ENCODE data around the gene SRXN1. TPM values are rescaled to one million over a fixed set of nuclear protein-coding genes. Genes with fewer than 3 reads are reported as not detected.
A peak's percentile ranks its signal among the peaks of the same experiment; 100 is the strongest.

The SRXN1 gene
- total RNA-seq, 2 experiments from 2014 or later, result 13.3 to 14.1 TPM

- ChIA-PET POLR2A (no interaction called here), CTCF (interaction anchor here (1.7 kb wide), 1 partner anchor 17 kb away, joined by 7 read pairs; no protein-coding TSS in a partner anchor)
- Mint-ChIP-seq H3K27ac (no peak overlapping the region), H3K4me1 (ENCODE audit: low read depth) (peaks cover 5% of the 10 kb centered on the region), H3K27me3 (peaks cover 57% of the 10 kb centered on the region), H3K4me3 (no peak overlapping the region), H3K36me3 (no peaks in the 10 kb centered on the region), H3K9me3 (no peaks in the 10 kb centered on the region)
- intact Hi-C loops (cut with micrococcal nuclease), result no loop called here
- DNase-seq, result no peak
Observed at GRCh38 chr20:662277-663192, 9.5 kb upstream of the SRXN1 start.

DNA sequence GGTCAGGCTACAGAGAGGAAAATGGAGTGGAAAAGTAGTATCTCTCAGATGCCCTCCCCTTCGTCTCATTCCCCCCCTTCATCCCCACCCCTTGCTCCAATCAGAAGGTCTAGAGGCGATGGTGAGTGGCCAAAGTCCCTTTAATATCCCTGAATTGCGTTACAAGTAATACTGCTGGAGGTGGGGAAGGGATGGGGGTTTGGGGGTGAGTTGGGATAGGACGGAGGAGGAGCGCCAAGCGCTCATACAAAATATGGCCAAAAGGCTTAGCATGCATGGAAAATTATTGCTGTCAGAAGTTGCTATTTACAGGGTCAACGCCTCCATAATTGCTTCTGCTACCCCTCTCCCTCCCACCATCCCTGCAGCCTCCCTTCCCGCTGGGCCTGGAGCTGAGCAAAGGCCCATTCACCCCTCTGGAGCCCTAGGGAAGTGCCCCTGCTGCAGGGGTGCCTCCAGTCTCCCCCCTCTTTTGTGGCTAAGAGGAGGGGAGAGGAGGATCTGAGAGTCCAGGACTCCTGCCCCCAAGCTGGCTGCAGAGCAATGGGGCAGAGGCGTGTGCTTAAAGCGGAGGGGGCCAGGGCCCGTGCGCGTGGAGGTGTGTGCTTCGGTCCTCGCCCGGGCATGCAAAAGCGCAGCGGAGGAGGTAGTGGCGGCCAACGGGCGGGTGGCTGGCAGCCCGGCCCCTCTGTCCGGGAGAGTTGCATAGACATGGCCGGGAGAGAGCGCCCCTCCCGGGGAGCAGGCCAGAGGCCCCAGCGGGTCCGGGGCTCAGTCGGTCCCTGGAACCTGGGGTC is 8.7 kb upstream of the SRXN1 start:
- no peak for DNase-seq
- Mint-ChIP-seq H3K9me3 (no peaks in the 10 kb centered on the region), H3K27ac (no peak overlapping the region), H3K4me1 (ENCODE audit: low read depth) (peaks cover 5% of the 10 kb centered on the region), H3K27me3 (peaks cover 50% of the 10 kb centered on the region), H3K4me3 (no peak overlapping the region), H3K36me3 (no peaks in the 10 kb centered on the region)
- CTCF ChIA-PET, result interaction anchor here (1.7 kb wide), 1 partner anchor 16 kb away, joined by 7 read pairs; no protein-coding TSS in a partner anchor
- POLR2A ChIA-PET, result no interaction called here
- intact Hi-C loops (cut with micrococcal nuclease), result no loop called here

DNA sequence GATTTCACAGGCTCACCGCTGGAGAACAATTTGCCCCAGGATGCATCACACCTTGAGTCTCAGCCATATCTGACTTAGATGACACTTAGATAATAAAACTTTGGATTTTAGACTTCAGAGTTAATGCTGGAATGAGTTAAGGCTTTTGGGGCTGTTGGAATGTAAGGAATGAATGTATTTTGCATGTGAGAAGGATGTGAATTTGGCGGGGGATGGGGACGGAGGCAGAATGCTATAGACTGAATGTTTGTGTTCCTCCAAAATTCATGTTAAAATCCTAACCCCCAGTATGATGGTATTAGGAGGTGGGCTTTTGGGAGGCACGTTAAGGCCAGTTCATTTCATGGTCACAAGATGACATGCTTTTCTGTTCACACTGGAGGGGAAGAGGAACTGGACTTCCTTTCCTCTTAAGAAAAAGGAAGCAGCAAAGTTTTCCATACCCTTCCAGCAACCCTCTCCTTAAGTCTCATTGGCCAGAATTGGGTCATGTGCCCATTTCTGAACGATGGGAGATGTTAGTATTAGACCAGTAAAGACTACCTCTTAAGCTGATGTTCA is 5.8 kb upstream of the SRXN1 start:
- H3K4me1 Mint-ChIP-seq (ENCODE audit: low read depth), result peaks cover 9% of the 10 kb centered on the region
- POLR2A ChIA-PET, result no interaction called here
- intact Hi-C loops (cut with micrococcal nuclease), result no loop called here
- no peaks in the 10 kb centered on the region for H3K9me3 Mint-ChIP-seq
- CTCF ChIA-PET, result interaction anchor here (1.5 to 3.1 kb wide), 2 partner anchors 9 to 13 kb away, joined by 7 to 10 read pairs; no protein-coding TSS in a partner anchor
- H3K4me3 Mint-ChIP-seq, result no peak overlapping the region
- no peak for DNase-seq
- H3K27ac Mint-ChIP-seq, result no peak overlapping the region
- peaks cover 32% of the 10 kb centered on the region for H3K27me3 Mint-ChIP-seq
- no peaks in the 10 kb centered on the region for H3K36me3 Mint-ChIP-seq

DNA sequence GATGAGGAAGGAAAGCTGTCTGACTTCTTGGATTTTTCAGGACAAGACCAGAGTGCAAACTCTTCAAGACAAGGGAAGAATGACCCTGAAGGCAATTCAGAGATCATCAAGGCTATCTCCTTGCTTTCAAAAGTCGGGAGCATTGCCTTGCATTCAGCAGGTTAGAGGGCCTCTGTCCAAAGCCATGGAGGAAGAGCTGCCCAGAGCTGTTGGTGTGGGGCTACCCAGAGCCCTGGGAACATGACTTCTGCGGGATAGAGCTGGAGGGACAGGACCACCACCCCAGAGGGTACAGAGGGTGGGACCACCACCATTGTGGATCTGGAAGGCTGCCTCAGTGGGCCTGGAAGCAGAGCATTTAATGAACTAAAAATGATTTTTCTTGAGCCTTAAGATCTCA is 5.2 kb upstream of the SRXN1 start:
- intact Hi-C loops (cut with micrococcal nuclease), result no loop called here
- H3K9me3 Mint-ChIP-seq, result no peaks in the 10 kb centered on the region
- CTCF ChIA-PET, result interaction anchor here (1.5 to 3.1 kb wide), 2 partner anchors 10 to 13 kb away, joined by 7 to 10 read pairs; no protein-coding TSS in a partner anchor

DNA sequence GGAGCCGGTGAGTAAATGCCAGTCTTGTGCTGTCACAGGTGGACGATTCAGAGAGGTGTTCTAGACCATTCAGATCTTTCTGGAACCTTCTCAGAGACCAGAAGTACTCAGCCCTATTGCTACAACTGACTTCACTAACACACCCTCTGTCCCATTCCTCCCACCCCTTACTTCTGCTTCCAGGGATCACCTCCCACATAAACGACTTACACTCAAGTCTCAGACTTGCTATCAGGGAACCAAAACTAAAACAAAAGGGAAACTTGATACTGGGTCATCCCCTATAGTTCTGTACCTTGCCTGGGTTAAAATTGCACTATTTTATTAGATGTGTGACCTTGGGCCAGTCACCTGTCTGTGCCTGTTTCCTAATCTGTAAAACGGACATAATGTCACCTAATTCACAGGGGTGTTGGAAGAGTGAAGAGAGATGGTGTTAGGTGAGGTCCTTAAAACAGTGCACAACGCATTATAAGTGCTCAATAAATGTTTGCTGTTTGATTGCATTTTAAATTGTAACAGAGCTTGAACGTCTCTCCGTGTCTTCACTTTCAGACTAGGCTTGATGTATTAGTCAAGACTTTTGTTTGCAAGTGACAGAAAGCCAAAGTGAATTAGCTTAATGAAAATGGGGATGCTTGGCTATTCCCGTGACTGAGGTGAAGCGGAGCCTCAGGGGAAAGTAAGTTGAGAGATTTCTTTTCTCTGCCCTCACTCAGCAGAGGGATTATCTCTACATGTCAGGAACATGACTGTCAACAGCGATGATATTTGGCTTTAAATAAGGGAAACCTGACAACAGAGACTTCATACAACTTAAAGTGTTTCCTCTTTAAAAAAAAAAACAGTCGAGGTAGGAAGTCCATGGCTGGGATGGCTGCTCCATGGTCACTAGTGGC is 3.0 kb upstream of the SRXN1 start:
- H3K36me3 Mint-ChIP-seq, result no peaks in the 10 kb centered on the region
- no peak for DNase-seq
- peaks cover 17% of the 10 kb centered on the region for H3K27me3 Mint-ChIP-seq
- no peak overlapping the region for H3K4me3 Mint-ChIP-seq
- ChIA-PET CTCF (interaction anchor here (2.0 to 3.4 kb wide), 3 partner anchors 10 to 83 kb away, joined by 4 to 10 read pairs (median 10); no protein-coding TSS in a partner anchor), POLR2A (no interaction called here)
- H3K4me1 Mint-ChIP-seq (ENCODE audit: low read depth), result peaks cover 19% of the 10 kb centered on the region
- H3K27ac Mint-ChIP-seq, result no peak overlapping the region
- intact Hi-C loops (cut with micrococcal nuclease), result no loop called here
- no peaks in the 10 kb centered on the region for H3K9me3 Mint-ChIP-seq

More for the DNA sequence above, 5.2 kb upstream of the SRXN1 start:
- no peak for DNase-seq
- POLR2A ChIA-PET, result no interaction called here
- no peak overlapping the region for H3K27ac Mint-ChIP-seq
- H3K36me3 Mint-ChIP-seq, result no peaks in the 10 kb centered on the region
- H3K4me3 Mint-ChIP-seq, result no peak overlapping the region
- H3K27me3 Mint-ChIP-seq, result peaks cover 31% of the 10 kb centered on the region
- H3K4me1 Mint-ChIP-seq (ENCODE audit: low read depth), result peaks cover 12% of the 10 kb centered on the region

DNA sequence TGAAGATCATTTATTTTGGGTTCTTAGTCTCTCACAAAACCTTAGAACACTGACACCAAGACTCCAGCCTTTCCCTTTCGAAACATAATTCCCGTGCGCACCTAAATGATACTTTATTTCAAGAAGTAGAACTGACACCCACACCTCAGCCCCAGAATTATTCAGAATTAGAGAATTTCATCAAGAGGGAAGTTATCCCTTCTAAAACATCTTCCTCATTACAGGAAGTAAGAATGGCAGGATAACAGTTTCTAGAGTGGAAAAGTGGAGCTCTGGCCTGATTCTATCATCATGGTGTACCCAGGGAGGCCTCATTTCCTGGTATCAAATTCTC is 1.4 kb upstream of the SRXN1 start:
- intact Hi-C loops (cut with micrococcal nuclease), result loop anchor here (5.0 kb wide), 1 partner anchor 112 kb away; the partner anchor contains the start of gene CSNK2A1
- Mint-ChIP-seq H3K4me3 (no peak overlapping the region), H3K4me1 (ENCODE audit: low read depth) (peaks cover 26% of the 10 kb centered on the region), H3K27me3 (peaks cover 7% of the 10 kb centered on the region), H3K36me3 (peaks cover 7% of the 10 kb centered on the region), H3K27ac (no peak overlapping the region), H3K9me3 (no peaks in the 10 kb centered on the region)
- DNase-seq, result no peak
- POLR2A ChIA-PET, result interaction anchor here (0.8 kb wide), 1 partner anchor 12 kb away, joined by 3 read pairs; no protein-coding TSS in a partner anchor
- CTCF ChIA-PET, result interaction anchor here (1.0 to 3.4 kb wide), 4 partner anchors 9 to 85 kb away, joined by 4 to 10 read pairs (median 5); no protein-coding TSS in a partner anchor

DNA sequence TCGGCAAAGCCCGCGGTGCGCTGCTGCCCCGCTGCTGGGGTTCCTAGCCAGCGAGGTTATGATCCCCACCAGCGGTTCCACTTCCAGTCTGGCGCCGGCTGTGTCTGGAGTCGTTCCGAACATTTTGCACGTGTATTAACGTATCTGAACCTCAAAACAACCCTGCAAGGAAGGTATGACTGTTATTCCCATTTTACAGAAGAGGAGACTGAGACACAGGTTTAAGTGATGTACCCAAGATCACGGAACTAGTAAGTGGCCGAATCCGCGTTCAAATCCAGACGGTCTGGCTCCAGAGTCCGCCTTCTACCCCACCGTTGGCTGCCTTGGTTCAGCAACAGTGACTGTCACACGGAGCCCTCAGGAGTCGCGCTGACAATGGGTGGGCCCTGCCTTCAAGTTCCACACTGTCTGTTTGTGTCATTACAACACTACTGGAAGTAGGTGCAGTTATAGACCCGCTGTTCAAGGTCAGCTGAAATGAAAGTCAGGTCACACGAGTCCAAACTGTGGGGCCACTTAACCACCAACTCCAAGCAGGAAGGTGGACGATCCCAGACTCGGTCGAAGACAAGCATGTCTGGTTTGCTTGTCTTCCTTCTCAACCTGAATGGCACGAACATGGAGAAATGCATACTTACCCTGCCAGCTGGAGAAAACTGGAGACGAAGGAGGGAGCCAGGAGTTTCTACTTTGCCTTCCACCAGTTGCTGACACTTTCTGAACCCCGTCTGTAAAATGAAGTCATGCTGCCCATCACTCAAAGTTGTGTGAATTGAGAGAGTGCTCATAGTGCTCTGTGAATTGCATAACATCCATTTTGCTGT is 803 bp upstream of the SRXN1 start:
- intact Hi-C loops (cut with micrococcal nuclease), result loop anchor here (2.0 to 5.0 kb wide), 2 partner anchors 13 to 112 kb away; partner anchors contain the start of gene CSNK2A1
- CTCF ChIA-PET, result interaction anchor here (1.9 to 3.4 kb wide), 3 partner anchors 8 to 85 kb away, joined by 4 to 10 read pairs (median 6); no protein-coding TSS in a partner anchor
- H3K27ac Mint-ChIP-seq, result peak overlapping the region; percentile 39
- H3K36me3 Mint-ChIP-seq, result peaks cover 8% of the 10 kb centered on the region
- H3K9me3 Mint-ChIP-seq, result no peaks in the 10 kb centered on the region
- DNase-seq, result no peak
- peaks cover 3% of the 10 kb centered on the region for H3K27me3 Mint-ChIP-seq
- H3K4me3 Mint-ChIP-seq, result peak overlapping the region; percentile 69
- POLR2A ChIA-PET, result interaction anchor here (0.8 kb wide), 1 partner anchor 13 kb away, joined by 3 read pairs; no protein-coding TSS in a partner anchor
- peaks cover 26% of the 10 kb centered on the region for H3K4me1 Mint-ChIP-seq (ENCODE audit: low read depth)

GRCh38 chr20:652615-653109 is 338 bp downstream of the SRXN1 start:
- POLR2A ChIA-PET, result interaction anchor here (0.8 kb wide), 1 partner anchor 109 kb away, joined by 5 read pairs; the partner anchor contains the start of gene CSNK2A1
- H3K4me1 Mint-ChIP-seq (ENCODE audit: low read depth), result peaks cover 26% of the 10 kb centered on the region
- intact Hi-C loops (cut with micrococcal nuclease), result loop anchor here (2.0 to 5.0 kb wide), 2 partner anchors 14 to 110 kb away; partner anchors contain the start of gene CSNK2A1
- CTCF ChIA-PET, result interaction anchor here (1.0 to 1.9 kb wide), 4 partner anchors 10 to 111 kb away, joined by 3 to 11 read pairs (median 7); no protein-coding TSS in a partner anchor
- H3K27ac Mint-ChIP-seq, result peak overlapping the region; percentile 70
- H3K9me3 Mint-ChIP-seq, result peaks cover 2% of the 10 kb centered on the region
- DNase-seq, result peak; percentile 35
- no peaks in the 10 kb centered on the region for H3K27me3 Mint-ChIP-seq
- H3K4me3 Mint-ChIP-seq, result peak overlapping the region; percentile 81
- H3K36me3 Mint-ChIP-seq, result peaks cover 18% of the 10 kb centered on the region

DNA sequence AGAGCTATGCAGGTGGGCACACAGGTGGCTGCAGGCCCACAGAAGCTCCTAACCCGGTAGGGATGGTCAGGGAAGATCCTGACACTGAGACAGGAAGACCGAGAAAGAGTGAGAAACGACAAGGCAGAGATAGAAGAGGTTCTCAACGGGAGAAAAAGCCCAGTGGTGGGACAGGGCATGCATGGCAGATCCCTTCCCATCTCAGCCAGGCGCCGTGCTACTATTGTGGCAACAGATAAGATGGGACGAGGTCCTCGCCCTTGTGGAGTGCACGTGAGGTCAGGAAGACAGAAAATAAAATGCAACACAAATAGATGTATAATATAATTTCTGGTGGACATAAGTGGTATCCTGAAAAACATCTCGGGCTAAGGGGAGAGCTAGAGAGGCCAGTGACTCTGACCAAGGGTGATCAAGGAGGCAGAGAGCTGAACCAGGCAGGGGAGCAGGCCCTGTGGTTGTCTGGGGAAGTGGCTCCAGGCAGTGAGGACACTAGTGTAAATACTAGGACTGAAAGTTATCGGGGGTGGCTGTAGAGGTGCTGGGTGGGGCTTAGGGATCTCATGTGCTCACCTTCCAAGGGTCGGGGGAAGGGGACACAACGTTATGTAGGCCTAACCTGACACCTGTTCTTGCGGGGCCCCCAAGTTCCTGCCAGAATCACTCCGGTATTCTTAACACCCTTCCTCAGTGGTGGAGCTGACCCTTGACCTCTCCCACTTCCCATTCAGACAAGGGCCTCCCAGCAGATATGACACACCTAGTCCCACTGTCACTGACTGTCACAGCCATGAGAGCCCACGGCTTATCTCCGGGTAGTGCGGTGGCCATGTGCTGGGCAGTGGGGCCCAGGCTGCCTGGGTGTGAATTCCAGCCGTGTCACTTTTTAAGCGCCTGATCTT is 1.0 kb downstream of the SRXN1 start:
- no peaks in the 10 kb centered on the region for H3K27me3 Mint-ChIP-seq
- peak overlapping the region; percentile 70 for H3K27ac Mint-ChIP-seq
- DNase-seq, result peak; percentile 23
- CTCF ChIA-PET, result interaction anchor here (0.6 to 1.9 kb wide), 5 partner anchors 9 to 110 kb away, joined by 3 to 11 read pairs (median 4); no protein-coding TSS in a partner anchor
- H3K9me3 Mint-ChIP-seq, result peaks cover 2% of the 10 kb centered on the region
- peak overlapping the region; percentile 81 for H3K4me3 Mint-ChIP-seq
- intact Hi-C loops (cut with micrococcal nuclease), result loop anchor here (2.0 to 5.0 kb wide), 2 partner anchors 15 to 110 kb away; partner anchors contain the start of gene CSNK2A1
- H3K36me3 Mint-ChIP-seq, result peaks cover 24% of the 10 kb centered on the region
- POLR2A ChIA-PET, result interaction anchor here (0.8 kb wide), 1 partner anchor 108 kb away, joined by 5 read pairs; the partner anchor contains the start of gene CSNK2A1
- H3K4me1 Mint-ChIP-seq (ENCODE audit: low read depth), result peaks cover 26% of the 10 kb centered on the region
